A549 treated with CORT108297 at 1 μM for 4 hours (cell line): Measurements from ENCODE around the gene FAM174A. TPM values are rescaled to one million over a fixed set of nuclear protein-coding genes. Genes with fewer than 3 reads are reported as not detected.

ENCODE experiments used
- total RNA-seq: library from RNA; stranded (reverse); fragments of 200-300 nt; extraction: Qiagen RNA extraction; gene quantifications from 5 replicates; pipeline ENCODE4 v1.2.3, GENCODE V29; 2022

Gene FAM174A
- total RNA-seq: 11.8 to 17.4 TPM (median 13.8 TPM) in 5 replicates

DNA sequence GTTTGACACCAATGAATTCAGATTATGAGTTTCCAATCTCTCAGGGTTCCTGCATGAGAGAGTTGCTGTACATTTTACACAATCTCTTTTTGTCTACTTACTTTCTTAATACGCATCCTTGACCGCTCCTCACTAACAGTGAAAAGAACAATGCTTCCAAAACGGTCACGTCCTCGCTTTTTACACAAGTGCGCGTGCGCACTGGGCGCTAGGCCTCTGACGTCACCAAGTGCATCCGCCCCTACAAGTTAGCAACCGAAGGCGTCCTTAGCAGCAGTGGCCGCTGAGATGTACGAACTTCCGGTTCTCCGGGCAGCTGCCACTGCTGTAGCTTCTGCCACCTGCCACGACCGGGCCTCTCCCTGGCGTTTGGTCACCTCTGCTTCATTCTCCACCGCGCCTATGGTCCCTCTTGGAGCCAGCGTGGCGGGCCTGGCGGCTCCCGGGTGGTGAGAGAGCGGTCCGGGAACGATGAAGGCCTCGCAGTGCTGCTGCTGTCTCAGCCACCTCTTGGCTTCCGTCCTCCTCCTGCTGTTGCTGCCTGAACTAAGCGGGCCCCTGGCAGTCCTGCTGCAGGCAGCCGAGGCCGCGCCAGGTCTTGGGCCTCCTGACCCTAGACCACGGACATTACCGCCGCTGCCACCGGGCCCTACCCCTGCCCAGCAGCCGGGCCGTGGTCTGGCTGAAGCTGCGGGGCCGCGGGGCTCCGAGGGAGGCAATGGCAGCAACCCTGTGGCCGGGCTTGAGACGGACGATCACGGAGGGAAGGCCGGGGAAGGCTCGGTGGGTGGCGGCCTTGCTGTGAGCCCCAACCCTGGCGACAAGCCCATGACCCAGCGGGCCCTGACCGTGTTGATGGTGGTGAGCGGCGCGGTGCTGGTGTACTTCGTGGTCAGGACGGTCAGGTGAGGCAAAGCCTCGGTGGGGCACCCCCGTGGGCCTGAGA lies at the start of gene FAM174A:
FAM174A (plus strand) TSS at position 315 of the 946 bp plus-strand sequence; CDS start at position 472, 157 bp downstream.

